Measurements from ENCODE around the gene COIL.
A peak's percentile ranks its signal among the peaks of the same experiment; 100 is the strongest.

COIL gene

GRCh38 chr17:56933868-56934267 is 27.0 kb downstream of the COIL start:
- DNase-seq = no peak

- DNase-seq = no peak
Observed at GRCh38 chr17:56933151-56933745, 27.6 kb downstream of the COIL start.

- no peak for DNase-seq
Observed at GRCh38 chr17:56930739-56931337, 30.0 kb downstream of the COIL start.

GRCh38 chr17:56929362-56929969 is 31.4 kb downstream of the COIL start:
- no peak for DNase-seq

GRCh38 chr17:56928586-56928985 is 32.3 kb downstream of the COIL start:
- no peak for DNase-seq

GRCh38 chr17:56926704-56927103 is 34.1 kb downstream of the COIL start:
- DNase-seq = no peak

- no peak for DNase-seq
Observed at GRCh38 chr17:56926270-56926669, 34.6 kb downstream of the COIL start.

GRCh38 chr17:56925088-56925487 is 35.8 kb downstream of the COIL start:
- DNase-seq = no peak

GRCh38 chr17:56919717-56920116 is 41.1 kb downstream of the COIL start:
- no peak for DNase-seq

- DNase-seq = no peak
Observed at GRCh38 chr17:56918916-56919315, 41.9 kb downstream of the COIL start.

- DNase-seq = no peak
Observed at GRCh38 chr17:56917559-56918296, 43.1 kb downstream of the COIL start.

- DNase-seq = no peak
Observed at GRCh38 chr17:56914581-56915273, 46.1 kb downstream of the COIL start.

GRCh38 chr17:56913867-56914580 is 46.8 kb downstream of the COIL start, which contains the start of gene TRIM25:
Gene TRIM25, minus strand, starts transcription at chr17:56914049. Its CDS starts 61 bp downstream, at chr17:56913988.
- DNase-seq = peak; percentile 80

- no peak for DNase-seq
Observed at GRCh38 chr17:56913353-56913866, 47.4 kb downstream of the COIL start.

GRCh38 chr17:56913000-56913311 is 47.9 kb downstream of the COIL start:
- DNase-seq = no peak

GRCh38 chr17:56912105-56912999 is 48.5 kb downstream of the COIL start:
- no peak for DNase-seq

GRCh38 chr17:56910509-56911235 is 50.2 kb downstream of the COIL start:
- DNase-seq = no peak

GRCh38 chr17:56909742-56910508 is 50.9 kb downstream of the COIL start:
- DNase-seq = no peak

- no peak for DNase-seq
Observed at GRCh38 chr17:56908001-56908542, 52.8 kb downstream of the COIL start.

GRCh38 chr17:56903560-56903959 is 57.3 kb downstream of the COIL start:
- DNase-seq = no peak
